Astrocyte of the cerebellum (primary cell): ENCODE data around the gene SYNGR4.
A peak's percentile ranks its signal among the peaks of the same experiment; 100 is the strongest.

Experiments
- DNase-seq: peaks from one replicate; pipeline ENCODE4 v3.0.0-alpha.2; 2011; ENCODE audit warnings: low read depth
- H3K4me3 ChIP-seq: 2 replicates; pipeline ENCODE4 v1.5.1; 2011; ENCODE audit warnings: mild to moderate bottlenecking, low read depth, low read length, moderate library complexity
- in situ Hi-C: cut with HindIII; loops from 2 replicates; pipeline ENCODE4 v1.10.0; 2017; ENCODE audit warnings: low sequenced_read_pairs
- TF ChIP-seq, protein P1 (sequence below): IDR thresholded peaks from 2 replicates; pipeline ENCODE4 v1.5.1; 2012; ENCODE audit warnings: low read length, low read depth, moderate library complexity, mild to moderate bottlenecking; ENCODE audit errors: missing control alignments

The SYNGR4 gene

DNA sequence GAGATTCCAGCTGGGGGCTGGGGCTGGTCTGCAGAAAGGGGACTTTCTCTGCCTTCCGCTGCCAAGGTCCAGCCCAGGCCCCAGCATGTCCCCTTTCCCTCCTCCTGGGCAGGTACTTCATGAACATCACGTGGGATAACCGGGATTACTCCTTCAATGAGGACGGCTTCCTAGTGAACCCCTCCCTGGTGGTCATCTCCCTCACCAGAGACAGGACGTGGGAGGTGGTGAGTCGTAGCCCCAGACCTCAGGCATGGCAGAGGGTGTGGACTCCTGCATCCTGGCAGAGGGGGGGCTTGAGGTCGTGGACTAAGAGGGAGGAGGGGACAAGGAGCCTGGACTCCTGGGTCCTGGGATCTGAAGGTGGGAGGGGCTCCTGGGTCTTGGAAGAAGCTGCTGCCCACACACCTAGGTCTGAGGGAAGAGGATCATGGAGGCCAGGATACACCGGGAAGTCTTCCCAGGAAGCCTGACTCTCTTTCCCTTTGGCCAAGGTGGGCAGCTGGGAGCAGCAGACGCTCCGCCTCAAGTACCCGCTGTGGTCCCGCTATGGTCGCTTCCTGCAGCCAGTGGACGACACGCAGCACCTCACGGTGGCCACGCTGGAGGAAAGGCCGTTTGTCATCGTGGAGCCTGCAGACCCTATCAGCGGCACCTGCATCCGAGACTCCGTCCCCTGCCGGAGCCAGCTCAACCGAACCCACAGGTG, 49.9 kb downstream of the SYNGR4 start:
- TF ChIP-seq, protein P1, sequence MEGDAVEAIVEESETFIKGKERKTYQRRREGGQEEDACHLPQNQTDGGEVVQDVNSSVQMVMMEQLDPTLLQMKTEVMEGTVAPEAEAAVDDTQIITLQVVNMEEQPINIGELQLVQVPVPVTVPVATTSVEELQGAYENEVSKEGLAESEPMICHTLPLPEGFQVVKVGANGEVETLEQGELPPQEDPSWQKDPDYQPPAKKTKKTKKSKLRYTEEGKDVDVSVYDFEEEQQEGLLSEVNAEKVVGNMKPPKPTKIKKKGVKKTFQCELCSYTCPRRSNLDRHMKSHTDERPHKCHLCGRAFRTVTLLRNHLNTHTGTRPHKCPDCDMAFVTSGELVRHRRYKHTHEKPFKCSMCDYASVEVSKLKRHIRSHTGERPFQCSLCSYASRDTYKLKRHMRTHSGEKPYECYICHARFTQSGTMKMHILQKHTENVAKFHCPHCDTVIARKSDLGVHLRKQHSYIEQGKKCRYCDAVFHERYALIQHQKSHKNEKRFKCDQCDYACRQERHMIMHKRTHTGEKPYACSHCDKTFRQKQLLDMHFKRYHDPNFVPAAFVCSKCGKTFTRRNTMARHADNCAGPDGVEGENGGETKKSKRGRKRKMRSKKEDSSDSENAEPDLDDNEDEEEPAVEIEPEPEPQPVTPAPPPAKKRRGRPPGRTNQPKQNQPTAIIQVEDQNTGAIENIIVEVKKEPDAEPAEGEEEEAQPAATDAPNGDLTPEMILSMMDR, result no peak
- H3K4me3 ChIP-seq, result no peak overlapping the region

DNA sequence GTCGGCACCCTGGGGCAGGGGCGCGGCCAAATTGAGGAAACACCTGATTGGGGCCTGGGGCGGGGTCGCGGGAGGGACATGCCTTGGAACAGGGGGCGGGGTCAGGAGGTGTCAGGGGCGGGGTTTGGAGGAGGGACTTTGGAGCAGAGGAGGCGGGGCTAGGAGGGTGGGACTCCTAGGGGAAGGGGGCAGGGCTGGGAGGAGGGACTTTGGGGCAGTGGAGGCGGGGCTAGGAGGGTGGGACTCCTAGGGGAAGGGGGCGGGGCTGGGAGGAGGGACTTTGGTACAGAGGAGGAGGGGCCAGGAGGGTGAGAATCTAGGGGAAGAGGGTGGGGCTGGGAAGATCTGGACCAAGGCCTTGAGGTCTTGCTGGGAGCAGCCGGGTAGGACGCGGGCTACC, 51.2 kb downstream of the SYNGR4 start:
- DNase-seq, result no peak
- TF ChIP-seq, protein P1, result no peak
- peak overlapping the region; percentile 34 for H3K4me3 ChIP-seq
- in situ Hi-C loops, result no loop called here

More for the DNA sequence above, 49.9 kb downstream of the SYNGR4 start:
- no peak for DNase-seq
- in situ Hi-C loops, result no loop called here

DNA sequence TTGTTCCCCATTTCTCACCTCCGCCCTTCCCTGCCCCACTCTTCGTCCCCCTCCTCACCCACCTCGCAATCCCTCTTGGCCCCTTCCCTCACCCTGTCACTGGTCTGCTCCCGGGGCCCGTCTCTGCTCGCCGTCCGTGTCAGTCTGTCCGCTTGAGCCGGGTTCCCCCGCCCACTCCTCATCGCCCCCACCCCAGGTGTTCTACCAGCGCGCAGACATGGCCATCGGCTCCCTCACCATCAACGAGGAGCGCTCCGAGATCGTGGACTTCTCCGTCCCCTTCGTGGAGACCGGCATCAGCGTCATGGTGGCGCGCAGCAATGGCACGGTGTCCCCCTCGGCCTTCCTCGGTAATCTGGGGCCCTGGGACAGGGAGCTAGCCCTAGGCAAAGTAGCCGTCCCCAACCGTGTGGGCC, 51.6 kb downstream of the SYNGR4 start:
- TF ChIP-seq, protein P1, result no peak
- no peak for DNase-seq
- peak overlapping the region; percentile 34 for H3K4me3 ChIP-seq
- in situ Hi-C loops, result no loop called here

DNA sequence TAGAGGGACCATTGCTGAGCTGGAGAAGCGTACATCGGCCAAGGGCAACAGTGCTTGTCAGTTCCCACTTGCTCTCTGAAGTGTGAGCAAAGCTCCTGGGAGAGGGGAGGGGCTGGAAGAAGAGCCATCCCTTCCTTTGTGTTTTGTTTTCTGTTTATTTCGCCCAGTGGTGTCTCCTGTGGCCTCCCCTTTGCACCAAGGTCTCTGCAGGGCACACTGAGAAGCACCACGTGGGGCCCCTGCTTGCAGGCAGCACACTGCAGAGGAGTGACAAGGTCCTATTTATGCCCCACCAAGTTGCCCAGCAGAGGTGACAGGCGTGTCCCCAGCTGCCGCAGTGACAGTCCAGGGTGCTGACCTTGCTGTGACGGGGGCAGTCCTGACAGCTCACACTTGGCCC, 53.3 kb downstream of the SYNGR4 start:
- TF ChIP-seq, protein P1, result no peak
- no peak for DNase-seq
- in situ Hi-C loops, result no loop called here
- H3K4me3 ChIP-seq, result no peak overlapping the region

DNA sequence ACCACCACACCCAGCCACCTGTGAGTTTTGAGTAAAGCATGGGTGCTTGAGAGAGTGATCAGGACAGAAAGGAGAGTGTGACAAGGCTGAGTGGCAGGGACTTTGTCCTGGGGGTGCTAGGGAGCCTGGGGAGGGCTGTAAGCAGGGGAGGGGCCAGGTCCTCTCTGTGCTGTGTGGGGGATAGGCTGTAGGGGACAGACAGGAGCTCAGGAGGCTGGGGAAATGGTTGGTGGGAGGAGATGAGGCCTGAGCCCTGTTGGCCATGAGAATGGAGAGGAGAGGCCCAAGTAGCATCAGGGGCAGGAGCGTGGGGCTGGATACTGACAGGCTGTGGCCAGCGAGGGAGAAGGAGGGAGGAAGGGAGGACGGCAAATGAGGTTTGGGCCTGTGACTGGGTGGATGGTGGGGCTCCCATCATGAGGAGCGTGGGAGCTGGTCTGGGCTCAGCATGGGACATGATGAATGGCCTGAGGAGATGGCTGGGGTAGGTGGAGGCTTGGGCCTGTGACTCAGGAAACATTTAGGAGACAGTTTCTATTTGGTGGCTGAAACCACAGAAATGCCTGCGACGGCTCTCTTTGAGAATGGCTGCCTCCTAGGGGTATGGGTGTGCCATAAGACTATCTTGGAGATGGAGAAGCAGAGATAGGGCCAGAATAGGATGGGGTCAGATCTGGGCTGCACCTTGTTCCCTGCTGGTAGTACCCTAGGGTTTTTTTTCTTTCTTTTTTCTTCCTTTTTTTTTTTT, 54.3 kb downstream of the SYNGR4 start:
- no peak overlapping the region for H3K4me3 ChIP-seq
- in situ Hi-C loops, result no loop called here
- DNase-seq, result no peak
- TF ChIP-seq, protein P1, result peak; percentile 22

DNA sequence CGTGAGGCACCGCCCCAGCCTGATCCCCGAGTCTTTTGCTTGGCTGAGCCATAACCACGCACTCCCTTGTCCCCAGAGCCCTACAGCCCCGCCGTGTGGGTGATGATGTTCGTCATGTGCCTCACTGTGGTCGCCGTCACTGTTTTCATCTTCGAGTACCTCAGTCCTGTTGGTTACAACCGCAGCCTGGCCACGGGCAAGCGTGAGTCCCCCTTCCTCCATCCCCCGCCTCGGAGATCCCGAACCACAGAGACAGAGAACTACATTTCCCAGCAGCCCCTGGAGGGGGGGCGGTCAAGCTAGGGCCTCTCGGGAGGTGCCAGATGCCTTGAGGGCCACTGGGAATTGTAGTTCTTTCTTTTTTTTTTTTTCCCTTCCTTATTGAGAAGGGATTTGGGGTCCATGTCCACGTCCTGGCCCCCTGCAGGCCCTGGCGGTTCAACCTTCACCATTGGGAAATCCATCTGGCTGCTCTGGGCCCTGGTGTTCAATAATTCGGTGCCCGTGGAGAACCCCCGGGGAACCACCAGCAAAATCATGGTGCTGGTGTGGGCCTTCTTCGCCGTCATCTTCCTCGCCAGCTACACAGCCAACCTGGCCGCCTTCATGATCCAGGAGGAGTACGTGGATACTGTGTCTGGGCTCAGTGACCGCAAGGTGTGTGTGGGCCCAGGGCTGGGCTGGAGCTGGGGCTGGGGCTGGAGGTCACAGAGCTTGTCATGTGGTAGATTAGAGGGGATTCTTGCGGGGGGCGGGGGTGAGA, 55.2 kb downstream of the SYNGR4 start:
- no peak for DNase-seq
- in situ Hi-C loops, result no loop called here
- H3K4me3 ChIP-seq, result no peak overlapping the region
- TF ChIP-seq, protein P1, result no peak
